Measurements from ENCODE around the gene ALDH3A2. TPM values are rescaled to one million over a fixed set of nuclear protein-coding genes. Genes with fewer than 3 reads are reported as not detected.

Gene ALDH3A2
- total and polyA plus RNA-seq, 2 of the 8 experiments (the other 6 are each of a cell fraction or from before 2014, with no cell fraction given): 20.6 to 72.9 TPM

DNA sequence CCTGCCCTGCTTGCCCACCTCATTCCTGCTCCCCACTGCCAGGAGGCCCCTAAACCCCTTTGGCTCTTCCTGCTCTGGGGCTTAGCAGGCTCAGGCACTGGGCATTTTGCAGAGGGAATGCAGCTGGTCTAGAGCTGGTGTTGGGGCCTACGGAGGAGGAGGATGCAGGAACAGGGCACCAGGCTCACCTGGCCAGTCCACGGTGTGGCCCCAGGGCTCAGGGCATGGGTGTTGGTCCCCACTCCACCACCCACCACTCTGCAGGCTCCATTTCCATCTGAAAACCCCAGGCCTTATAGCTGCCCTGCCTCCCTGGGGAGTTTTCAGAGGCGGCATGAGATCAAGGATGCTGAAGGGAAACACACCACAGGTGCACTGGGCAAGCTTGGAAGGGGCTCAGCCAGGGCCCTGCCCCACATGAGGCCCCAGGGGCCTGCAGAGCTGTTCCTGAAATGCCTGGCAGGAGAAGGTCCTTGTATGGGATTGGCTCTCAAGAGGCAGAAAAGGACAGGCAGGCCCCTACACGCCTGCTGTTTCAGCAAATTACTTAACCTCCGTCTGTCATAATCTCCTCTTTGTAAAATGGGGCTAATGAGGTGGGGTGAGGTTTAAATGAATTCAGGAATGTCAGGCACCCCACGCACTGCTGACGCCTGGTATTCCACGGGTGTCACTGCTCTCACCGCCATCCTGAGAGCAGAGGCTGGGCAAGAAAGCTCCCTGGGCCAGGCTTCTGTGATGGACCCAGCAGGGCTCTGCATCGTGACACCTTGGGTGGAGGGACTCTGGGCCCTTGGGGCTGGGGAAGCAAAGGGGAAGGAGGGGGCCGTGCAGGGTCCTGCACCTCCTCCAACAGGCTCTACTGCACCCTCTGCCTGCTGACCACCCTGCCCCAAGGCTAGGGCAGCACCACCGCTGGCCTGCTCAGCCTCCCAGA, 58.5 kb downstream of the ALDH3A2 start (continued):
- TF ChIP-seq SAP30 (IDR thresholded peaks at IDR 0.05; ENCODE audit: insufficient read depth, insufficient replicate concordance, low read length) (no peak), RXRA (IDR thresholded peaks at IDR 0.05; ENCODE audit: insufficient read depth, low read depth, low read length) (no peak), SIX5 (IDR thresholded peaks at IDR 0.05; ENCODE audit: low read depth, low read length) (no peak)

All from H1 (cell line).